Measurements from ENCODE around the gene TCOF1. TPM values are rescaled to one million over a fixed set of nuclear protein-coding genes. Genes with fewer than 3 reads are reported as not detected.

Gene TCOF1
- total and polyA plus RNA-seq, 12 donors = 12.6 to 30.3 (median 20.8) TPM

DNA sequence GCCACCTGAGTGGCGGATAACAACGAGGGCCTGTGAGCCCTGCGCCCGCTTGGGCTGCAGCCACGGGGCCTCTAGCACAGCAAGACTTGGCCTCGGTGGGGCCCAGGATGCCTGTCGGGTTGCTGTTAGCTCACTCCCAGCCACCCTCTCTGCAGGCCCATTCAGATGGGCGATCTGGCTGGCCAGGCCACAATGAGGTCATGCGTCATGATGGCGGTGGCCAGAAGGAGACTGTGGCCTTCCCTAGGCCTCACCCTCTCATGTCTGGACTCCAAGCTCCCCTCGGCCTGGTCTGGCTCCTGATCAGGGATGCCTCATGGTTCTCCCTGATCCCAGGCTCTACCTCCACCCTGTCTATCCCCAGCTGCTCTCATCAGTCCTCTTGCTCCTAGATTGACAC is 19.0 kb upstream of the TCOF1 start:
- intact Hi-C loops (cut with DNase I) = no loop called here
- no peak for DNase-seq
- WGBS, 4 donors = 89 to 100% (median 93%) methylated on average over 1 to 11 of the region's 11 CpGs

DNA sequence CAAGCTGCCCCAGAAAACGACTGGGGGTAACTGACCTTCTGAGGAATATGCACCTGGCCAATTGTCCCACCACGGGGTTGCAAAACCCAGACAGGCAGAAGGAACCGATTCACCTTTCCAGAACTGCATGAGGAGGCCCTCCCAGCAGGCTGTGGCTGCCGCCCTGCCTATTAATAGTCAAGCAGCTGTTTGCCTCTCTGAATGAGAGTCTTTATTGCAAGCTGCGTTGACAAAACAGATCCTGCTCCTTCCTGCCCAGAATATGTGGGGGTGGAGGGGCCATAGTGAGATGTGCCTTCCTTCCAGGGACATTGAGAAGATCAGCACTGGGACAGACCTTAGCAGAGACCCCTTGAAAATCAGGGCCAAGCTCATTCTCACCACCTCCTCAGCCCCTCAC is 18.3 kb upstream of the TCOF1 start:
- intact Hi-C loops (cut with DNase I) = no loop called here
- no peaks in the 10 kb centered on the region for H3K27me3 ChIP-seq
- no peaks in the 10 kb centered on the region for H3K36me3 ChIP-seq (replicated peaks in 1 of 2)
- 61 to 78% (median 68%) methylated on average over 5 of the region's 5 CpGs for whole genome bisulfite sequencing, 4 donors
- no peak for DNase-seq
- H3K4me1 ChIP-seq (replicated peaks in 1 of 2) = no peaks in the 10 kb centered on the region
- TF ChIP-seq, protein P1, sequence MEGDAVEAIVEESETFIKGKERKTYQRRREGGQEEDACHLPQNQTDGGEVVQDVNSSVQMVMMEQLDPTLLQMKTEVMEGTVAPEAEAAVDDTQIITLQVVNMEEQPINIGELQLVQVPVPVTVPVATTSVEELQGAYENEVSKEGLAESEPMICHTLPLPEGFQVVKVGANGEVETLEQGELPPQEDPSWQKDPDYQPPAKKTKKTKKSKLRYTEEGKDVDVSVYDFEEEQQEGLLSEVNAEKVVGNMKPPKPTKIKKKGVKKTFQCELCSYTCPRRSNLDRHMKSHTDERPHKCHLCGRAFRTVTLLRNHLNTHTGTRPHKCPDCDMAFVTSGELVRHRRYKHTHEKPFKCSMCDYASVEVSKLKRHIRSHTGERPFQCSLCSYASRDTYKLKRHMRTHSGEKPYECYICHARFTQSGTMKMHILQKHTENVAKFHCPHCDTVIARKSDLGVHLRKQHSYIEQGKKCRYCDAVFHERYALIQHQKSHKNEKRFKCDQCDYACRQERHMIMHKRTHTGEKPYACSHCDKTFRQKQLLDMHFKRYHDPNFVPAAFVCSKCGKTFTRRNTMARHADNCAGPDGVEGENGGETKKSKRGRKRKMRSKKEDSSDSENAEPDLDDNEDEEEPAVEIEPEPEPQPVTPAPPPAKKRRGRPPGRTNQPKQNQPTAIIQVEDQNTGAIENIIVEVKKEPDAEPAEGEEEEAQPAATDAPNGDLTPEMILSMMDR (IDR thresholded peaks at IDR 0.05) = no peak
- no peak for TF ChIP-seq POLR2A (IDR thresholded peaks at IDR 0.05)
- H3K4me3 ChIP-seq = no peak overlapping the region
- no peak overlapping the region for H3K27ac ChIP-seq
- no peaks in the 10 kb centered on the region for H3K9me3 ChIP-seq (replicated peaks in 1 of 3)

More for the DNA sequence above, 19.0 kb upstream of the TCOF1 start:
- H3K9me3 ChIP-seq (replicated peaks in 1 of 3) = no peaks in the 10 kb centered on the region
- H3K36me3 ChIP-seq (replicated peaks in 1 of 2) = no peaks in the 10 kb centered on the region
- no peak overlapping the region for H3K4me3 ChIP-seq
- H3K4me1 ChIP-seq (replicated peaks in 1 of 2) = no peaks in the 10 kb centered on the region
- H3K27me3 ChIP-seq = no peaks in the 10 kb centered on the region
- TF ChIP-seq, protein P1 (IDR thresholded peaks at IDR 0.05) = no peak
- TF ChIP-seq POLR2A (IDR thresholded peaks at IDR 0.05) = no peak
- H3K27ac ChIP-seq = no peak overlapping the region

DNA sequence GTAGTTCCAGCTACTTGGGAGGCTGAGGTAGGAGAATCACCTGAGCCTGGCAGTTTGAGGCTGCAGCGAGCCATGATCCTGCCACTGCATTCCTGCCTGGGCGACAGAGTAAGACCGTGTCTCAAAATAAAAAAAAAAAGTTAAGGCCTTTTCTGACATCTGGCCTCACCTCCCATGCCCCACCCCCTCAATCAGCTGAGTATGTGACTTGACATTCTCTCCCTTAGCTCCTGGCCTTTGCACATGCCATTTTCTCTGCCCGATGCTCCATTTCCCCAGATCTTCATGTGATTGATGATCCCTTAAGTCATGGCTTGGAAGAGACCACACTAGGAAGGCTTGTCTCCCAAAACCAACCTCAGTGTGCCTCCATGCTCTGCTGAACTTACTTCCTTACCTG is 17.7 kb upstream of the TCOF1 start:
- no peak for TF ChIP-seq POLR2A (IDR thresholded peaks at IDR 0.05)
- TF ChIP-seq, protein P1 (IDR thresholded peaks at IDR 0.05) = no peak
- WGBS, 4 donors = 96 to 100% (median 98%) methylated on average over 4 of the region's 4 CpGs
- DNase-seq = no peak
- Histone ChIP-seq H3K9me3 (replicated peaks in 1 of 3) (no peaks in the 10 kb centered on the region), H3K27me3 (no peaks in the 10 kb centered on the region), H3K36me3 (replicated peaks in 1 of 2) (no peaks in the 10 kb centered on the region), H3K27ac (no peak overlapping the region), H3K4me1 (replicated peaks in 1 of 2) (no peaks in the 10 kb centered on the region), H3K4me3 (no peak overlapping the region)
- intact Hi-C loops (cut with DNase I) = loop anchor here in 1 of 2 donors (10.0 kb wide), 1 partner anchor 175 kb away; the partner anchor contains the start of gene CDX1

DNA sequence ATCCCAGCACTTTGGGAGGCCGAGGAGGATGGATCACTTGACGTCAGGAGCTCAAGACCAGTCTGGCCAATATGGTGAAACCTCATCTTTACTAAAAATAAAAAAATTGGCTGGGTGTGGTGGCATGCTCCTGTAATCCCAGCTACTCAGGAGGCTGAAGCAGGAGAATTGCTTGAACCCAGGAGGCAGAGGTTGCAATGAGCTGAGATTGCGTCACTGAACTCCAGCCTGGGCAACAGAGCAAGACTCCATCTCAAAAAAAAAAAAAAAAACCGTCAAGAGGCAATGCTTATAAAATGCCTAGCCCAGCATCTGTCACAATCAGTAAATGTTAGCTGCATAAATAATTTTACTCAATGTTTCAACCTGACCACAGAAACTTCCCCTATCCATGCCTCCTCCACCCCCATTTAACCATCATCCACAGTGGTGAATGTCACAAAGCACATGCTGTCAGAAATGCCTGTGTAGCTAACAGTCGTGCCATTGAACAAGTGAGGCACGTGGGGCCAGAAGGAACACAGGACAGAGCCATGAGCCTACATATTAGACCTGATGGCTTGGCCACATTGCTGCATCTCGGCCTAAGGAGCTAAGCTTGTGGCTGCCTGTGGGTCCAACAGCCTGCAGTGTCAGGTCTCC is 16.8 kb upstream of the TCOF1 start:
- intact Hi-C loops (cut with DNase I) = loop anchor here in 1 of 2 donors (10.0 kb wide), 1 partner anchor 176 kb away; the partner anchor contains the start of gene CDX1
- no peaks in the 10 kb centered on the region for H3K9me3 ChIP-seq (replicated peaks in 1 of 3)
- H3K4me3 ChIP-seq = no peak overlapping the region
- no peaks in the 10 kb centered on the region for H3K36me3 ChIP-seq (replicated peaks in 1 of 2)
- 72 to 90% (median 87%) methylated on average over 7 of the region's 7 CpGs for WGBS, 4 donors
- no peaks in the 10 kb centered on the region for H3K27me3 ChIP-seq
- no peak overlapping the region for H3K27ac ChIP-seq
- TF ChIP-seq, protein P1 (IDR thresholded peaks at IDR 0.05) = no peak
- no peak for TF ChIP-seq POLR2A (IDR thresholded peaks at IDR 0.05)
- no peaks in the 10 kb centered on the region for H3K4me1 ChIP-seq (replicated peaks in 1 of 2)
- no peak for DNase-seq
